ENCODE data around the gene NRXN2.

DNA sequence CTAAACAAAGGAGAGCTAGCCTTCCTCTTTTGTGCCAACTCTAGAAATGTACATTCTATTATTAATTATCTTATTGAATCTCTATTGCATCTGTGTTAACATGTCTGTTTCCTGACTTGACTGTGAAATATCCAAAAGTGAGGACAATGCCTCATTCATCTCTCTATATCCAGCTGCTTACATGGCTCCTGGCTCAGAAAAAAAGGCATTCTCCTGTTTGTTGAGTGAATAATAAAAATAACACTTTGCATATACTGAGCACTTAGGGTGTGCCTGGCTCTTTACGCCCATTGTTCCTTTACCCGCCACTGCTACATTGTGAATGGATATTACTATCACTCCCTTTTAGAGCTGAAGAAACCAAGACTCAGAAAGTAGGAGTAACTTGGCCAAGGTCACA lies 19.9 kb downstream of the NRXN2 start:
- TF ChIP-seq, protein P1, sequence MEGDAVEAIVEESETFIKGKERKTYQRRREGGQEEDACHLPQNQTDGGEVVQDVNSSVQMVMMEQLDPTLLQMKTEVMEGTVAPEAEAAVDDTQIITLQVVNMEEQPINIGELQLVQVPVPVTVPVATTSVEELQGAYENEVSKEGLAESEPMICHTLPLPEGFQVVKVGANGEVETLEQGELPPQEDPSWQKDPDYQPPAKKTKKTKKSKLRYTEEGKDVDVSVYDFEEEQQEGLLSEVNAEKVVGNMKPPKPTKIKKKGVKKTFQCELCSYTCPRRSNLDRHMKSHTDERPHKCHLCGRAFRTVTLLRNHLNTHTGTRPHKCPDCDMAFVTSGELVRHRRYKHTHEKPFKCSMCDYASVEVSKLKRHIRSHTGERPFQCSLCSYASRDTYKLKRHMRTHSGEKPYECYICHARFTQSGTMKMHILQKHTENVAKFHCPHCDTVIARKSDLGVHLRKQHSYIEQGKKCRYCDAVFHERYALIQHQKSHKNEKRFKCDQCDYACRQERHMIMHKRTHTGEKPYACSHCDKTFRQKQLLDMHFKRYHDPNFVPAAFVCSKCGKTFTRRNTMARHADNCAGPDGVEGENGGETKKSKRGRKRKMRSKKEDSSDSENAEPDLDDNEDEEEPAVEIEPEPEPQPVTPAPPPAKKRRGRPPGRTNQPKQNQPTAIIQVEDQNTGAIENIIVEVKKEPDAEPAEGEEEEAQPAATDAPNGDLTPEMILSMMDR (IDR thresholded peaks at IDR 0.05; ENCODE audit: insufficient read depth, low read depth, low read length) = no peak
- TF ChIP-seq EZH2 (IDR thresholded peaks at IDR 0.05; ENCODE audit: insufficient read depth, low read length) = no peak

Measured in astrocyte (in vitro differentiated cells and primary cell).